ENCODE measurements around the gene MSH3.

GRCh38 chr5:80686757-80687156 lies 32.3 kb downstream of the MSH3 start:
- TF ChIP-seq CTCF (IDR thresholded peaks at IDR 0.05; ENCODE audit: low read length) (no peak; the same call in 1 of the 2 replicates), EZH2 (optimal IDR thresholded peaks at IDR 0.05; ENCODE audit: low read depth, low read length) (no peak), EZH2phosphoT487 (IDR thresholded peaks at IDR 0.05; ENCODE audit: low read length) (no peak)
